Adipose tissue (tissue), 3 donors: ENCODE results near the gene SORCS2. TPM values are rescaled to one million over a fixed set of nuclear protein-coding genes. Genes with fewer than 3 reads are reported as not detected.

Experiments
- H3K27ac ChIP-seq: one replicate; pipeline ENCODE4 v1.5.1; 2013; ENCODE audit warnings: low read depth, low read length
- WGBS, 3 donors: extraction: QIAGEN DNeasy Blood & Tissue Kit; methylation state at CpG; one replicate each; pipeline ENCODE4 v1.1.7; 2013; 5-methylcytosine and 5-hydroxymethylcytosine counted together
- polyA plus RNA-seq, 3 donors: library from polyadenylated mRNA; stranded (reverse); fragments of 200-250 nt; gene quantifications; one replicate each; pipeline ENCODE4 v1.2.3, GENCODE V29; 2013
- donor health status: healthy with polysubstance abuse.
- donor health status: Bipolar disorder and iron deficiency.
- donor health status: healthy.

Gene SORCS2
- polyA plus RNA-seq, 3 donors: 0.22 to 2.2 (median 0.83) TPM

DNA sequence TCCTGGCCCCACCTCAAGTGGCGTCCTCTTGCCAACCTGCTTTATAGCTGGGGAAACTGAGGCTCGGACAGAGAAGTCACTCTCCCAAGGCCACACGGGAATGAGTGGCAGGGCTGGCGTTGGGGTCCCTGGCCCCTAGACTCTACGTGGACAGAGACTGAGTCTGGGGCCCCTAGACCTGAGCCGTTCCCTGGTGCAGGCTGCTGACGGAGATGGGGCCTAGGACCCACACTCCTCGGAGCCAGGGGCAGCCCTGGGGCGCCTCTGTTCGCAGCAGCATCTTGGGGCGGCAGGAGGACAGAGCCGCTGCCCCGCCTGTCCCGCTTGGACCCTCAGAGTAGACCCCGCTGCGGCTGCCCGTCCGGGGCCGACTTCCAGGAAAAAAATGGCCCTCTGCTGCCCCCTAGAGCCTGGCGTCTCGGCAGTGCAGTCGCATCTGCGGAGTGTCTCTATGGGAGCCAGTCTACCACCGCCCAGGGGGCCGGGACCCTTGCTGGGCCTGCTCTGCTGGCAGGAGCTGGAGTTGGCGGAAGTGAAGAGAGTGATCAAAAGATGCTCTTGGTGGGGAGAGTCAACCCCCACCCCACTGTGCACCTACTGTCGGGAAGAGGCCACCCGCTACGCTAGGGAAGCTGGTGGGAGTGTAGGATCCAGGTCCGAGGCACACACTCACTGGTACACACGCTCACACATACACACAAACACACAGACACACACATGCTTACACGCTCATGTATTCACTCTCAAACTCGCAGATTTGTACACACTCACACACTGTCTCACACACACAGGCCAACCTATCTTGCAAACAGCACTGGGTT is 527.2 kb downstream of the SORCS2 start:
- H3K27ac ChIP-seq: no peak overlapping the region
- WGBS, 3 donors: 18 to 29% (median 27%) methylated on average over 33 of the region's 33 CpGs

DNA sequence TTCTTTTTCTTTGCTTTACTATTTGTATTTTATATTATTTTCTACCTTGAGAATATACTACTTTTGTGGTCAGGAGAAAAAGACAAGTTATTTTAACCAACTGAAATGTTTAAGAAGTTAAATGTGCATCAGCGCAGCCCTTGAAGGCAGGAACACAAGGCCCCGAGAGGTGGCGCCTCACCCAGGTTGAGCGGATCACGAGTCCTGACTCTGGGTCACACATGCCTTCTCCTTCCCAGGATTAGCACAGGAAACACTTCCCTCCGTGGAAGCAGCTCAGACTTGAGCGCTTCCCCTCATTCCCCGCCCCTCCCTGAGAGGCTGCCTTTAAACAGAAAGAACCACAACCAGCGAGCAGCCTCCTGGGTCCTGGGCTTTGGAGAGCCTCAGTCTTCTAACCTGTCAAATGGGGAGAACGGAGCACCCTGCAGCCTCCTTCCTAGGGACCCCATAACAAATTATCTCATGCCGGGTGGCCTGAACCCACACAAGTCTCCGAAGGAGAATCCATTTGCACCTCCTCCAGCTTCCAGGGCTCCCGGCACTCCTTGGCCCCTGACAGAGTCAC is 529.7 kb downstream of the SORCS2 start:
- 61 to 65% (median 65%) methylated on average over 13 of the region's 13 CpGs for WGBS, 3 donors
- H3K27ac ChIP-seq: no peak overlapping the region

DNA sequence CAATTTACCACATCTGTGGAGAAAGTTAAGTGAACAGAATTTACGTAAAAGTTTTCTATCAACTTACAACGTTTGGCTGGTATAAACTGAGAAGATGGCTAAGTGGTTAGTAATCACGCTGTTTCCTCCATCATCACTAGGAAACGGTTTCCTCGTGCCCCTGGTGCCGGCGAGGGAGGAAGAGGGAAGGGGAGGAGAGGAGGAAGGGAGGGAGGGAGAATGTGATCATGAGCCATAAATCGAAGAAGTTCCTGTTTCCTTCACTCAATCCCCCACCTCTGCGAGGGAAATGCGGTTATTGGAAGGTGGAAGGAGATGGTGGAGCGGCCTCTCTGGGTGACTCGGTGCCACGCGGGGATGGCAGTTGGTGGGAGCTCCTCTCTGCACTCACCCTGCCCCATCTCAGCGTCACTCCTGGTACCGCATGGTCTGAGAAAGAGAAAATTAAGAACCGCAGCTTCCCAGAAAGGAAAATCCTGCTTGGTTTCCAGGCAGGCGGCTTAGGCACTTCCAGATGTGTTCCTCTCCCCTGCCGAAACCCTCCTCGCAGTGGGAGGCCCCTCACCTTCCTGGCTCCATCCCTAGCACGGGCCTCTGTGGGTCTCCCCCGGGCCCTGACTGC is 530.5 kb downstream of the SORCS2 start:
- H3K27ac ChIP-seq: no peak overlapping the region
- 42 to 60% (median 50%) methylated on average over 21 to 22 of the region's 22 CpGs for WGBS, 3 donors

DNA sequence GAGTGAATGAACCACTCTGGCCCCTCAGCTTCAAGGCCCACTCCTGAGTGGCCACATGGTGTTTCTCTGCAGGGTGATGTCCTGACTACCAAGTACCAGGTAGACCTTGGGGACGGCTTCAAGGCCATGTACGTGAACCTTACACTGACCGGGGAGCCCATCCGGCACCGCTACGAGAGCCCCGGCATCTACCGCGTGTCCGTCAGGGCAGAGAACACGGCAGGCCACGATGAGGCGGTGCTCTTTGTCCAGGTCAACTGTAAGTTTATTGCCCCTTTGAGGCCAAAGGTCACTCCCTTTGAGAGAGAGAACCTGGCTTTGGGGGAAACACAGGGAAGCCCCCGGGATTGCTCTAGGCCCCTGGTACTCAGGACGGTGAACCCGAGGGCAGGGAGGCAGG is 531.3 kb downstream of the SORCS2 start:
- 94 to 97% (median 97%) methylated on average over 16 of the region's 16 CpGs for WGBS, 3 donors
- H3K27ac ChIP-seq: no peak overlapping the region

DNA sequence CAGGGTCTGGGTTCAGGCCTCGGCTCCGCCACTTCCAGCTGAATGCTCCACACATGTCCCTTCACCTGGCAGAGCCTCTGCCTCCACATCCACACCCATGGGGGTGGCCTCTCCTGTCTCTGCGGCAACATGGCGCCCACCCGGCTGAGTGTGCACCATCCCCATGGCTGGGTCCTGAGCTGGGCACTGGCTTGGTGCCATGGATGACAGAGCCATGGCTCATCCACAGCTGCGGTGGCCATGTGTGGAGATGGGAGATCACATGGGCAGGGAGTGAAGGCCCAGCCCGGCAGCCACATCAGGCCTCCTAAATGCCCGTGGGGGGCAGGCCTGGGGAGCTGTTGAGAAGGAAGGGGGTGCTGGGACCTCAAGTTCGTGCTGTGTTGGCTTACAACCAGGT is 533.6 kb downstream of the SORCS2 start:
- H3K27ac ChIP-seq: no peak overlapping the region
- 84 to 92% (median 88%) methylated on average over 9 of the region's 9 CpGs for WGBS, 3 donors

DNA sequence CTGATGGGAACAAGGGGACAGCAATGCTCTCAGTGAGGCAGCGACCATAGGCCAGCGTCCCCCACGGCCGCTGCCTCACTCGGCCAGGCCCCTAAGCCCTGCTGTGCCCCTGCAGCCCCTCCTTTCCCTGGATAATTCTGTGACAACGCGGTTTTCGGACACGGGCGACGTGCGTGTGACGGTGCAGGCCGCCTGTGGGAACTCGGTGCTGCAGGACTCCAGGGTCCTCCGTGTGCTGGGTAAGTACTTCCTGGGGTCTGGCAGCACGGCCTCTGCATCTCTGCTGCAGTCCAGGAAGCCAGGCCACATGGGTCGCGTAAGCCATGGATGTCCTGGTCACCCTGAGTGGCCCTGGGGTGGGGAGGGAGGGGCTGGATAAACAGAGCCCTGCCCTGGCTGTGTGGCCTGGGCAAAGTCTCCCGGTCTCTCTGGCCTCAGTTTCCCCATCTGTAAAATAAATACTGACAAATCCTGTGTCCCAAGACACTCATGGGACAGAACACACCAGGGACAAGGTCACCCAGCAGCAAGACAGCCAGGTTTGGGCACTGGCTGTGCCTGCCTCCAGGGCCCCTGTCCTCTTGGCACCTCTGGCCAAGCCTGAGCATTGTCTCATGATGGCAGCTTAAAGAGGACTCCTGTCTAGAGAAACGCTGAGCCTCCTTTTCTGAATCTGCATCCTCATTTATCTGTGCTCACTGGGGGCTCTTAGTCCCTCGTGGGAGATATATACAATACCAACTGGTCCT is 534.5 kb downstream of the SORCS2 start:
- 74 to 90% (median 85%) methylated on average over 22 of the region's 22 CpGs for WGBS, 3 donors
- H3K27ac ChIP-seq: no peak overlapping the region

DNA sequence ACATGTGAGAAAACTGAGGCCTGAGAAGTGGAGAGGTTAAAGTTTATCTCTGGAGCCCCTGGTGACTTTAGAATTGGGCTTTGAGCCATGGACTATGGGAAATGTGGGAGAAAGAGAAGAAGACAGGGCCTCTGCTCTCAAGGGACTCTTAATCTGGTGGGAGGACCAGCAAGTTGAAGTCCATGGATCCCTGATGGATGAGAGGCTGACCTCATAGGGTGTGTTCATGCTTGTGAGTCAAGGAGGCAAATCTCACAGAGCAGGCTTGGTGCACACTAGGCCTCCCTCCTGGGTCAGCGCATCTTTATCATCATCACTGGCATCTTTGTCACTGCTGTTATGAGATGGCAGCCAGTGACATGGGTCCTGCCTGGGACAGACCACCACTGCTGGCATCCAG is 535.4 kb downstream of the SORCS2 start:
- 92 to 100% (median 100%) methylated on average over 1 of the region's 1 CpG for WGBS, 3 donors

DNA sequence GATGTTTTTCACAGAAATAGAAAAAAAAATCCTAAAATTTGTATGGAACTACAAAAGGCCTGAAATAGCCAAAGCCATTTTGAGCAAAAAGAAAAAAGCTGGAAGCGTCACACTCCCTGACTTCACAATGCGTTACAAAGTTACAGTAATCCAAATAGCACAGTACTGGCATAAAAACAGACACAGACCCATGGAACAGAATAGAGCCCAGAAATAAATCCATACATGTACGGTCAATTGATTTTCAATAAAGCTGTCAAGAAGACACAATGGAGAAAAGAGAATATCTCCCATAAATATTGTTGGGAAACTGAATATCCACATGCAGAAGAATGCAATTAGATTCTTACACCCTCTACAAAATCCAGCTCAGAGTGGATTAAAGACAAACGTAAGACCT is 539.1 kb downstream of the SORCS2 start:
- WGBS, 3 donors: 69 to 88% (median 83%) methylated on average over 4 of the region's 4 CpGs
- H3K27ac ChIP-seq: no peak overlapping the region

More for the DNA sequence above, 535.4 kb downstream of the SORCS2 start:
- H3K27ac ChIP-seq: no peak overlapping the region

DNA sequence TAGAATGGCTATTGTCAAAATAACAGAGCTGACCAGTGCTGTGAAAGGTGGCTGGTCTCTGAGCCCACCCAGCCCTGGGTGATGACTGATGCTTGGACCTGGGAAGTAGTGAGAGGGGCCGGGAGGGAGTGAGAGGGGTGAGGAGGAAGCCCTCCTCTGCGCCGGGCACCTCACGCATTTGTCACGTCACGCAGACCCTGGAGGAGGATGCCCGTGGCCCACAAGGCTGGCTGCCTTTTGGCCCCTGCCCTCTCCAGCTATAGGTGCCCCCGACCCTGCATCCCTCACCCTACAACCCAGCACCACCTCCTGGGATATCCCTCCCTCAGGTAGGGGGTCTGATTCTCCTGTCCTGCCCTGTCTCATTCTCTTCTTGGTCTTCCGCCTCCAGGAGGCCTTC is 539.9 kb downstream of the SORCS2 start:
- 82 to 88% (median 85%) methylated on average over 9 of the region's 9 CpGs for WGBS, 3 donors
- no peak overlapping the region for H3K27ac ChIP-seq

DNA sequence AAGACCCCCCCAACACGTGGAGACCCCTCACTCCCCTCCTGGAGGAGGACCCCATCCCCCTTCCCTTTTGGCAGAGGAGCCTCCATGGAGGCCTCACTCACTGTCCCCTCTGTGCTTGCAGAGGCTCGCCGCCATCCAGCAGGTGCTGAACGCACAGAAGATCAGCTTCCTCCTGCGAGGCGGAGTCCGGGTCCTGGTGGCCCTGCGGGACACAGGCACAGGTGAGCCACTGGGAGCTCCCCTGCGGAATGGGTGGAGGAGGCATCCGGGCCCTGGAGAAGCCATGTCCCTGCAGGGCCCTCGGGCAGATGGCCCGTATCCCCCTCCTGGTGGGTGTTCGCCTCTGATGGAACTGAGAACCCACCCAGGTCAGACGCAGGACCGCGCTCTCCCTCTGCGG is 540.9 kb downstream of the SORCS2 start:
- H3K27ac ChIP-seq: no peak overlapping the region
- WGBS, 3 donors: 72 to 87% (median 86%) methylated on average over 17 of the region's 17 CpGs

DNA sequence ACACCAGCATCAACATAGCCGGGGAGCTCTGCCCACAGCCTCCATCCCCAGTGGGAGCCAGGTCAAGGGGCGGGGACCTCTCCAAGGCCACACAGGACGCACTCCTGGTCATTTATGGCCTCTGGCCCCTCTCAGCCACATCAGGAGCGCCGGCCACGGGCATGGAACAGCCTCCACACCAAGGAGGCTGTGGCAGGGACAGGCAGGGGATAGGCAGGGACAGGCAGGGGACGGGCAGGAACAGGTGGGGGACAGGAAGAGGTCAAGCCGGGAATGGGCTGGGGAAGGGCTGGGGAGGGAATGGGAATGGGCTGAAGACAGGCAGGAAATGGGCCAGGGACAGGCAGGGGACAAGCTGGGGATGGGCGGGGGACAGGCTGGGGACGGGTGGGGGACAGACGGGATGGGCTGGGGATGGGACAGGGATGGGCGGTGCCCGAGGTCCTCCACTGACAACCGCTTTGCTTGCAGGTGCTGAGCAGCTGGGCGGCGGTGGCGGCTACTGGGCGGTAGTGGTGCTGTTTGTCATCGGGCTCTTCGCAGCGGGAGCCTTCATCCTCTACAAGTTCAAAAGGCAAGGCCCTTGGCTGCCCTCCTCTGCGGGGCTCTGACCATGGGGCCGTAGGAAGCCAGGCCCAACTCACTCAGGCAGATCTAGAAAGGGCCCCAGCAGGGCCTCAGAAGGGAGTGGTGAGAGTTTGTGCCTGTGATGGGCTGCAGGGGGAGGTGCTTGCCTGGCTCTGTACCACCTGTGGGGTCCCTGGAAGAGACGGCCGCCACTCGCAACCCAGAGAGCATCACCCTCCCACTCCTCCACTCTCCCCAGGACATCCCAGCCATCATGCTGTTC is 541.7 kb downstream of the SORCS2 start:
- H3K27ac ChIP-seq: no peak overlapping the region
- WGBS, 3 donors: 58 to 67% (median 66%) methylated on average over 25 to 26 of the region's 26 CpGs

DNA sequence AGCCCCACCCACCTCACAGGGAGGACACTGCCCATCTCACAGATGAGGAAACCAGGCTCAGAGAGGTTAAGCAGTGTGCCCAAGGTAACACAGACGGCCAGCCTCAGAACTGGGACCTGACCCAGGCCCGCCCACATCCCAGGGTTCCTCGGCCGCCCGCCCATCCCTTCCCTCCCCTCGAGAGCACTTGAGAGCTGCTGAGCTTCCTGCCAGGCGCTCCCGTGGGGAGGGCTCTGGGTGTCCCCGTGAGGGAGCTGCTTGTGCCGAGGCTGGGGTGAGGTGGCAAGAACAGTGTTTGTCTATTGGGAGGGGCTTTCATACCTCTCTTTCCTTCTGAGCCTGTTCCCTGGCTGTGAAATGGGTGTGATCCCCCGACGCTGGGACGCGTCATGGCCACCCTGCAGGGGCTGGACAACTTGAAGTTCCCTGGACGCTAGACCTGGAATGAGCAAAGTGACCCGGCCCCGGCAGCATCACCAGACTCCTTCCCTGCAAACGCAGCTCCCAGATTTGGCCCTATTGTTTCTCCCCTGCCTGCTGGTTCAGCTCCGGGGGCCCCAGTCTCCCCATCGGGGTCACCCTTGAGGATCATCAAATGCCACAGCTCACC is 542.4 kb downstream of the SORCS2 start:
- H3K27ac ChIP-seq: no peak overlapping the region
- 49 to 73% (median 57%) methylated on average over 17 to 20 of the region's 20 CpGs for WGBS, 3 donors

DNA sequence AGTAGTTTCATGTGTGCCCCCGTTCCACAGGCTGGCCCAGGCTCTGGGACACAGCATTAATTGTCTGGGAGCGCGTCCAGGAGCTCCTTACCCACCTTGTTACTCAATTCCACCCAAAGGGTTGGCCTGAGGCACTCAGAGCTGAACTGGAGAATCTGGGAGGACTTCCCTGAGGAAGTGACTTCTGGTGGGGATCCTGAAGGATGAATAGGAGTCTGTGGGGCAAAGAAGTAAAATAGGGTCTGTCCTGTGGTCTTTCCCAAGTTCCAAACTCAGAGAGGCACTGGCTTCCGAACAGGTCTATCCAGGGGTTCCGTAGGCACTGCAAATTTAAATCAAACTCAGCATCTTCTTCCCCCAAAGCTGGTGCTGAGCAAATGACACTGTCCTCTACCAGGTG is 543.1 kb downstream of the SORCS2 start:
- no peak overlapping the region for H3K27ac ChIP-seq
- 81 to 93% (median 92%) methylated on average over 5 of the region's 5 CpGs for WGBS, 3 donors

DNA sequence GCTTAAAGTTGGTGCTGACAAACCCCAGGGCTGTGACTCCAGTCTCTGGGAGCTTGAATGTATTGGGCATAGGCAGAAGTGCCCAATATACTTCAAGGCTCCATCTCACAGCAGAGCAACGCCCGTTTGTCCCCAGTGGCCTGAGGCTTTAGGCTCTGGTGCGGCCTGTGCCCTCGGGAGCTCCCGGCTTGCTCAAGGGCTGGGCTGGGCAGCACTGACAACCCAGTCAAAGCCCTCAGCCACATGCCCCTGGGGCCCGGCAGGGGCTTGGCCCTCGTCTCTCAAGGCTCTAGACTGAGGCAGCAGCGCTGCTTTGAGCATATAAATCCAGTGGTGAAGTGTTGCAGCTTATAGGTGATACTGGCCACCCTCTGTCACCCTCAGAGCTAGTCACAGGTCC is 543.6 kb downstream of the SORCS2 start:
- H3K27ac ChIP-seq: no peak overlapping the region
- WGBS, 3 donors: 75 to 91% (median 87%) methylated on average over 8 of the region's 8 CpGs

DNA sequence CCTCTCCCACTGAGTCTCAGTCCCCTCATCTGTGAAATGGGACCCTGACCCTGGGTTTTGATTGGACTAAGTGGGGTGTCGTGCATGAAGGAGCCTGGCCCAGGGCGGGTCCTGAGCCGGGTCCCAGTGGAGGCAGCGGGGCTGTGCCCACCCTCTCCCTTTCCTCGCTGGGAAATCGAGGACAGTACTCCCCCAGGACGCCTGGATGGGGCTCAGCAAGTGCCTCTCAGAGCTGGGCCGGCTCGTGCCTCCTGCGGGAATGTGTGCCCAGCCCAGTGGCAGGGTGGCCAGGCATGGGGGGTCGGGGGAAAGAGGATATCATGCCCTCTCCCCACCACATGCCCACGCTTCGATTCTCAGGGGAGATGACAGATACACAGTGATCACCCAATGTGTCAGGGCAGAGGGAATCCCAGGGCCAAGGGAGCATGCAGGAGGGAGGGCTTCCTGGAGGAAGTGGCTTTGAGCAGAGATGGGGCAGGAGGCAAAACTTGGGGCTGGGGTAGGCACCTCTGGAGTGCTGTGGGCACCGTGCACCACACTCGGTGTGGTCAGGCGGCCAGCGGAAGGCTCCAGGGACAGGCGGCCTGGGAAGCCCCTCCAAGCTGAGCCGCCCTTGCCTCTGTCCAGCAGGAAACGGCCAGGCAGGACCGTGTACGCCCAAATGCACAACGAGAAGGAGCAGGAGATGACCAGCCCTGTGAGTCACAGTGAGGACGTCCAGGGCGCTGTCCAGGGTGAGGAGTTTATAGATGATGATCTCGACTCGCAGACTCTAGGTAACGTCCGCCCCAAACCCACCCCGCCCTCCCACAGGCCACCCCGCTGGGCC is 544.3 kb downstream of the SORCS2 start:
- WGBS, 3 donors: 68 to 80% (median 78%) methylated on average over 31 of the region's 31 CpGs

DNA sequence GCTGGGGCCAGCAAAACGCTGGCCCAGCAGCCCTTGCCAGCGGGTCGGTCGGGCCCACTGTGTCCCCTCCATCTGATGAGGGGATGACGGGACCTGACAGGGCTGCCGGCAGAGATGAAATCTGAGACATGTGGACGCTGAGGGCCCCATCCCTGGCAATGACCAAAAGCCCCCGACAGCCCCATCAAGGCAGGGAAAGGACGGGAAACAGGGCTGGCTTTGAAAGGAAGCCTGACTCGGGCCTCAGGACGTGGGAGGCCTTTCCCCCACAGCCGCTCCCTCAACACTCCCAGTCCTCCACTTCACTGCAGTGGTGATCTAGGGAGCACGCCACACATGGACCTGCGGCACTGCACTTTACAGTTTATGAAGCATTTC is 544.9 kb downstream of the SORCS2 start:
- 71 to 80% (median 74%) methylated on average over 14 of the region's 14 CpGs for WGBS, 3 donors
- H3K27ac ChIP-seq: no peak overlapping the region

More for the DNA sequence above, 544.3 kb downstream of the SORCS2 start:
- H3K27ac ChIP-seq: no peak overlapping the region
